ENCODE data around the gene PDE4D.
"Not testable (repeated sequence)": the region's sequence is repeated elsewhere in the genome, so short reads cannot be mapped to it uniquely, and the experiment has no call there.

The PDE4D gene

GRCh38 chr5:59458966-59459729 lies 434.4 kb downstream of the PDE4D start:
- no peak for DNase-seq

DNA sequence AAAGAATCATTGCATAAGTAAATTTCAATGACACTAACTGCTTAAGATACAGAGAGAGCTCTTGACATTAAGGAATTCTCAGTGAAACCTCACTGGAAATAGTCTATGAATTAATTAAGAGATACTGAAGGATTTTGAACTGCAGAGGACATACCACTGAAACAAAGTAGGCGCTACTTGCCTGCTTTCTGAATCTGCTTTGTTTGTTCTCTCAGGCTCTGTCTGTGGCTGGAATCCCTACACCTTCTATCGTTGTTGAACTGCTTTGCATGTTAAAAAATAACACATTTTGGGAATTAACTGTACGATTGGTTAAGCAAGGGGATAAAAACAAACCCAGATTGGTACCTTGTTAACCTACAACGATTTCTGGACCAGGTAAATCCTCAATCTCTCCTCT lies 435.2 kb downstream of the PDE4D start:
- no peak for DNase-seq

DNA sequence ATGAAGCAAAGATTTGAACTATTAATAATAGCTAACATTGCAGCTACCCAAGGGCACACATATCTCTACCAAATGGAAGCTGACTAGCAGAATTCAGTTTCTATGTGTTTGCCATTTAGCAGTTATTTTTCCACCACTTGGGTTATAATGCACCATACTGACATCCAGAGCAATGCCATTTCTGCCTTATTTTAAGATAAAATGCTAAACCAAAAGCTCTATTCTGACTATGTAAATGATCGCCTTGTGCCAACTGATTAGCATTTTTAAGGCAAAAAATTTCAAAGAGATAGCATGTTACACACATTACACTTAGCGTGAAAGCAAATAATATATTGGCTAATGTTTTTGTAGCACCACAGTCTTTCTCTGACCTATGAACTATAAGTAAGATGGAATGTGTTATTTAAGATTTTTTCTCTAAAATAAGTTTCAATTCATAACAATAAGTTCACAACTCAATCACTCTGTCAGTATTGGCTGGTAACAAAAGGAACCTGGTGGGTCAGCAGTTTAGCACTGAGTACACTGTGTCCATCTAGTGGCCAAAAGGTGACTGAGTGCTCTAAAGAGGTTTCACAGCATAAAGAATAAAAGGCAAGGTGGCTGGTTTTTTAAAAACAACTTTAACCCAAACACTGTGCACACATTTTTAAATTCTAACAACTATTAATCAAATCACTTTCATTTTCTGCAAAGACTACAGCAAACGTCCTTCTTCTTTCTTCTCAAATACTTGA lies 443.5 kb downstream of the PDE4D start:
- DNase-seq, result no peak

GRCh38 chr5:59446356-59446755 lies 447.2 kb downstream of the PDE4D start:
- no peak for DNase-seq

DNA sequence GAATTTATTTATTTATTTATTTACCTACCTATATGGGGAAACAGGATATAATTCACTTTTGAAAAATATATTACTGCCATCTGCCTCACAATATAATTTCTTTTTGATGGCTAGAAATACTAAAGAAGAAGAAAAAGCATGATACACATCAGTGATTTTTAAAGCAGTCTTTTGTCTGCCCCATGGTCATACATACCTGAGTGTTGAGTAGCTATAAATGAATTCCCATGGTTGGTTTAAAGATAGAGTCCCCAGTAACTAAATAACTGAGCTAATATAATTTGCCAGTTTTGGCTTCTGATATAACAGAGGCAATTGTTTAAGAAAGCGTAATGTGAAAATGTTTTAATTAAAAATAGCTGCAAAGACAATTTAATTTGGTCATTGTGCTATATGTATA lies 447.8 kb downstream of the PDE4D start:
- DNase-seq, result no peak

DNA sequence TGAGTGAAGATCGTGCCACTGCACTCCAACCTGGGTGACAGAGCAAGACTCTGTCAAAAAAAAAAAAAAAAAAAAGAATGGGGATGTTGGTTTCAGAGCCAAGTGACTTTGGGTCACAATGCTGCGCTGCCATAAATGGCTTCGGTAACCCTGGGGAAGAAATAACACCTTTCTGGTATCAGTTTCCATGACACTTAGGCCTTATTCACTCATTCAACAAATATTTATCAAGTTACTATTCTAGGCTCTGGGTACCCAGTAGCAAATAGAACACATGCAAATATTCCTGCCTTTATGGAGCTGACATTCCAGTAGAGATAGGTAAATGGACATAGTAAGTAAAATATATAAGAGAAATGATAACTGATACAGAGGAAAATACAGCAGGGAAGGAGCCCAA lies 454.2 kb downstream of the PDE4D start:
- no peak for DNase-seq

DNA sequence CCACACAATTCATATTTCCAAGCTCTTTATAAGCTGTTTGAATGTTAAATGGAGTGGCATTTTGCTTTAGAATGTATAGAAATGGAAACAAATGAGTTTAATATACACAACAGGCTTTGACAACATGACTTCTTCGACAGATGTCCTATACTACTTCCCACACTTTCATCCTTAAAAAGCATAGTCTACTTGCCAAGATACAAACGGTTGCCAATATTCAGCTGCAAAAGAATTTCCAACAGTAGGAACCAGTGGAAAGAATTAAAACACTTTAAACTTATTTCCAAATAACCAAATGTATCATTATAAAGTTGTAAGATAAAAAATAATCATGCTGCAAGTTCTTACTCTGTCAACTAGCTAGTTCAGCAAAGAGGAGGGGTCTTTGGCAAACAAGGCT lies 456.4 kb downstream of the PDE4D start:
- DNase-seq, result no peak

GRCh38 chr5:59436364-59437148 lies 457.0 kb downstream of the PDE4D start:
- DNase-seq, result no peak

- DNase-seq, result no peak
Measured at GRCh38 chr5:59433174-59433573, 460.4 kb downstream of the PDE4D start.

GRCh38 chr5:59430066-59430685 lies 463.4 kb downstream of the PDE4D start:
- DNase-seq, result no peak

DNA sequence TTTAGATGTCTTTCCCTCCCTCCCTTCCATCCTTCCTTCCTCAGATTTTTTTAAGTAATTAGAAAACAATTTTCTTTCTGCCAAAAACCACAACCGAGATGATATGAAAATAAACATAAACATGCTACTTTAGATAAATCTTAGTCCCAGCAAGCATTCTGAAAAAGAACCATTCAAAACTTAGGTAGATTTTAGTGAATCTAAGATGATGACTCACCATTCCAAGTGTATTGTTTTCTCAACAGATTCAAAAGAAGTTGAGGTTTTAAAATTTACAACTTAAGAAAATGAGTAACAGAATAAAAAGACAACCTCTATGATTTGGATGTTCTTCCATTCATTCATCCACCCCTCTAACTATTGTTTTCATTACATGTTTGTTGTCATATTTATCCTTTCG lies 465.1 kb downstream of the PDE4D start:
- no peak for DNase-seq

GRCh38 chr5:59424515-59424914 lies 469.0 kb downstream of the PDE4D start:
- no peak for DNase-seq

DNA sequence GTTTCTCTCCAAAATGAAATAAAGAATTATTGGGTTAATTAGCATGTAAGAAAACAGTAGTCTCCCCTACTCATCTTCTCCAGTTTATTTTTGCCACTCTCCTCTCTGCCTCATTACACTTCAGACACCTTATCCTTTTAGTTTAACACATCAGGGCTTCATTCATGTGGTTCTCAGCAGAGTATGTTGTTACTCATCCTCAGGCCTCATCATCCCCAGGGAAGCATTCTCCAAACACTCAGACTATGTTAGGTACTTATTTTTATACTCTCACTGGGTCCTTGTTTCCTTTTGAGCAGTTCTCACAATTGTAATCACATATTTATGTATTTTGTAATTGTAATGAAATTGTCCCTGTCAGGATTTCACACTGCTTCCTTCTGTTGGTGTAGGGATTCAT lies 470.5 kb downstream of the PDE4D start:
- no peak for DNase-seq

DNA sequence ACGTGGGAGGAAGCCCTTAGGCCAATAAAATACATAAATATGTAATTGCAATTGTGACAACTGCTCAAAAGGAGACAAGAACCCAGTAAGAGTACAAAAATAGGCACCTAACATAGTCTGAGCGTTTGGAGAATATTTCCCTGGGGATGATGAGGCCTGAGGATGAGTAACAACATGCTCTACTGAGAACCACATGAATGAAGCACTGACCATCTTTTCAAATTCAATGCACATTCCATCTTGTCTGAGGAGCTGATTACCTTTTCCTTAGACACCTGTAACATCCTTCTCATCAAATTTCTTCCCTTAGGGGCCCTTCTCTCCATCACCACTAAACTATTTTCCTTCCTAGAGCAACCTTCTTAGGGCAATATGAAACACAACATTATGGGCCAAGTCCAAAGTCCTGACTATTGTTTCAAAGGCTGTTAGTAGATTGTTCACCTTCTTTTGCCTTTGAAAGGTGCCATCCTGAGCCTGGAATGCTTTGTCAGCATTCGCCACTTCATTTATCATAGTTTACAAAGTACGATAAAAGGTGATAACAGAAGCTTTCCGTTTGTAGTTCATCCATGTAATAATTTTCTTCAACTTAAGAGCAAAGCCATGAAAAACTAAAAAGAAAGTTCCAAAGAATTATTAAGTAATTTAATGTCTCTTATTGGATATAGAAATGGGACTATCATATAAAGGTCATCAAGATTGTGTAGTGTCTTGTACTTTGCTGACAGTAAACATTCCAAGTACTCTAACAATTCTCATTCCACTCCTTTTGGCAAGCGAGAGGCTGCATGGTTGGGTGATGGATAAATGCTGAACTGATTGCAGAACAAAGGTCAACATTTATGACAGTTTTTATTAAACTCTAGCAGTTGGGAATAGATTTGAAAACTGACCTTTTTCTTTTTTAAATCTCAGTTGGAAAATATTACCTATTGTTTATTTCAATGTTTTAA lies 471.3 kb downstream of the PDE4D start:
- no peak for DNase-seq

DNA sequence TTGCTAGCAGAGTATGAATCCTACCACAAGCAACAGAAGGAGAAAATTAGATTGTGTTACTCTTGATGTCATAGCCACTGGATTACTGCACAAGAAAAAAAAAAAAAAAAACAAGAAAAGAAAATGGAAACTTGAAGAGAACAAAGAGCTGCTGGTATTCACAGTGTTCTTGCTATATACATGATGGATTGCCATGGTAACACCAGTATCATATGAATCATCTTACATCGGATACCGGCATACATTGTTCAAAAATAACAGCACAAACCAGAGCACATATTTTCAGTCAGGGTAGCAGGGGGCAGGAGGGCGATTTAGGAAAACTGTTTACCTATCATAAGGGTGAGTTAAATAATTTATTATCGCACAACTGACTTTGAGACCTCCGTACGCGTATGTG lies 472.9 kb downstream of the PDE4D start:
- DNase-seq, result no peak

DNA sequence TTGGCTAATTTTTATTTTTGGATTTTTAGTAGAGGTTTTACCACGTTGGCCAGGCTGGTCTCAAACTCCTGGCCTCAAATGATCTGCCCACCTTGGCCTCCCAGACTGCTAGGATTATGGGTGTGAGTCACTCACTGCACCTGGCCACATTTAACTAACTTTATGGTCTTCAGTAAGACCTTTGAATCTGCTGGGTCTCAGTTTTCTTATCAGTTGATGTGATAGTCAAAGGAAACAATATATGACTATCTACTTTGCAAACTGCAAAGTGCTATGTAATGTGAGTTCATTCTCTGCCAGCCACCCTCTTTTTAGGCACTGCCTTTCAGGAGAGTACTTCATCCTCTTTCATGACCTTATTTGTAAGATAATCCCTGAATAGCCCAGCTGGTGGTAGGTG lies 474.7 kb downstream of the PDE4D start:
- no peak for DNase-seq

- no peak for DNase-seq
Measured at GRCh38 chr5:59416451-59416850, 477.1 kb downstream of the PDE4D start.

DNA sequence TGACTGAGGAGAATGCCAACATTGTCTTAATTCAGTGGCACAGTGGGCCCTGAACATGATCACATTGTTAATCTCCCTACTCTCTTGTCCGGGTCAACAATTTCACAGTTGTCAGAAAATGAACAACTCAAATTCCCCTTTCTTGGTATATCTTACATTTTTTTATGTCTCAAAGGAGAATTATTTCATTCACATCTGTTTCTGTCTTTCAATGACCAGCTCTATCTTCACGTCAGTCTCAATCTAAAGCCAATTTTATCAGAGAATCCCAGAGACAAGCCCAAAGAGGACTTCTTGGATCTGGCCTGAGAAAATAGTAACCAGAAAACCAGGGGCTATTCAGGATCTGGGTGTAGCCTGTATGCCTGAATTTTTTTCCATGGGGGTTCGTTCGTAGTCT lies 477.5 kb downstream of the PDE4D start:
- DNase-seq, result no peak

- DNase-seq, result no peak
Measured at GRCh38 chr5:59412428-59412827, 481.1 kb downstream of the PDE4D start.

DNA sequence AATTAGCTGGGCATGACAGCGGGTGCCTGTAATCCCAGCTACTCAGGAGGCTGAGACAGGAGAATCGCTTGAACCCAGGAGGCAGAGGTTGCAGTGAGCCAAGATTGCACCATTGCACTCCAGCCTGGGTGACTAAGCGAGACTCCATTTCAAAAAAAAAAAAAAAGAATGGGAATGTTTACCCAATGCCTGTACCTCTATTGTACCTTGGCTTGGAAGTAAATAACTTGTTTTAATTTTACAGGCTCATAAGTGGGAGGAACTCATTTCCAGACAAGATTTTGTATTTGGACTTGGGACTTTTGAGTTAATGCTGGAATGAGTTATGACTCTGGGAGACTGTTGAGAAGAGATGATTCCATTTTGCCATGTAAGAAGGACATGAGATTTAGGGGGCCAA lies 484.5 kb downstream of the PDE4D start:
- not testable (repeated sequence) for DNase-seq

DNA sequence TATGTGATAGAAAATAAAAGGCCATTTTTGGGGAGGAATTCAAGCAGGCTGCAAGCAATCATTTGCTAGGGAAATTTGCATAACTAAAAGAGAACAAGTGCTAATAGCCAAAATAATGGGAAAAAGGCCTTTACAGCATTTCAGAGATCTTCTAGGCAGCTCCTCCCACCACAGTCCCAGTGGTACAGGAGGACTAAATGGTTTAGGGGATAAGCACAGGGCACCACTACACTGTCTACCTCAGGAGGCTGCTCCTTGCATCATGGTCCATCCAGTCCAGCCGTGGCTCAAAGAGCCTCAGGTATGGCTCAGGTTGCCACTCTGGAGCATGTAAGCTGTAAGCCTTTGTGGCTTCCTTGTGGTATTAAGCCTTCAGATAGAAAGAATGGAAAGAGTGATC lies 485.6 kb downstream of the PDE4D start:
- no peak for DNase-seq

DNA sequence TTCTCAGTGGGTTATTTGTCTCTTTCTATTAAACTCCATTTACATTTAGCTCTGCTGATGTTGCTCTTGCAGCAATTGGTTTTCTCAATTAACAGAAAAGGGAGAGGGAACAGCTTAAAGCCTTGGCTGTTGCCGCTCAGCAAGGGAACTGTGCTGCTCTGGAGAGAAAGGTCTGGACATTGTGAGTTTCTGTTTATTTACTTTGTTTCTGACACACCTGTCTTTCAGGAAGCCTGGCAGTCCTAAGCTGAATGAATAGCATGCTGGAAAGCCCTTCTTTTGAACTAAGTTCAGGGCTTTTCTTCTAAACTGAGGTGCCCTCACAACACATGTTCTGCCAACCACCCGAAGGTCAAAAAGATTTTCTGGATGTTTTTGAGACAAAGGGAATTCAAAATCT lies 491.9 kb downstream of the PDE4D start:
- no peak for DNase-seq
